Hematopoietic multipotent progenitor cell treated with erythropoietin and hydrocortisone succinate and interleukin-3 and kit ligand, for 15 days (in vitro differentiated cells): ENCODE data around the gene PEX3.

Source experiments
- DNase-seq: peaks from one replicate; pipeline ENCODE4 v3.0.0-alpha.2; 2015; ENCODE audit warnings: low spot score

The PEX3 gene

GRCh38 chr6:143539106-143539505 lies 88.5 kb downstream of the PEX3 start:
- no peak for DNase-seq

- DNase-seq = no peak
Observed at GRCh38 chr6:143539734-143540133, 89.1 kb downstream of the PEX3 start.

- no peak for DNase-seq
Observed at GRCh38 chr6:143540192-143540591, 89.6 kb downstream of the PEX3 start.
